ENCODE data around the gene ESRRA. TPM values are rescaled to one million over a fixed set of nuclear protein-coding genes. Genes with fewer than 3 reads are reported as not detected.

Gene ESRRA
- total and polyA plus RNA-seq, 2 of the 8 experiments (the other 6 are each of a cell fraction or from before 2014, with no cell fraction given): 18.2 to 37.0 TPM

DNA sequence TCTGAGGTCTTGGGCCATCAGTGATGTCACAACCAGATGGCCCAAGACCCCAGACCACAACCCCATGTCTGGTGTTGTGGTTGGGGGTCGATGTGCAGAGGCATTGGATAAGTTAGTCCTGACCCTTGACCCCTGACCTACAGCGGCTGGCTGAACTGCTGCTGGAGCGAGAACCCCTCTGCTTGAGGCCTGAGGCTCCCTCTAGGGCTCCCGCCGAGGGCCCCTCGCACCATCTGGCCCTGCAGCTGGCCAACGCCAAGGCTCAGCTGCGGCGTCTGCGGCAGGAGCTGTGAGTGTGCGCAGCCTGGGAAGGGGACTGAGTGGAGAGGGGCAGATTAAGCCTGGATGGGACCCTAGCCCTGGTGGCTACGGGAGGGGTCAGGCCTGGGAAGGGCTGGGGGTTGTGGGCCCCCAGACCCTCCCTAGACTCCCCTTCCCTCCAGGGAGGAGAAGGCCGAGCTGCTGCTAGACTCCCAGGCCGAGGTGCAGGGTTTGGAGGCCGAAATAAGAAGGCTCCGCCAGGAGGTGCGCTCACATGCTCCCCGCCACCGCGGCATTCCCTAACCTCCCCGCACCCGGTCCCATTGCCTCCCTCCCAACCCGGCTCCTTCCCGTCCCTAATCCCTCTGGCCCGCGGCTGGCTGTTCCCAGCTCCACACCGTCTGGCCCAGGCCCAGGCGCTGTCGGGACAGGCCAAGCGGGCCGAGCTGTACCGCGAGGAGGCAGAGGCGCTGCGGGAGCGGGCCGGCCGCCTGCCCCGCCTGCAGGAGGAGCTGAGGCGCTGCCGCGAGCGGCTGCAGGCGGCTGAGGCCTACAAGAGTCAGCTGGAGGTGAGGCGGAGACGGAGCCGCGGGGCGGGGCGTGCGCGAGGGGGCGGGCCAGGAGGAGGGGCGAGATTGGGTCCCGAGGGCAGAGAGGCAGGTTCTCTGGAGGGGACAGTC, 36.8 kb downstream of the ESRRA start (continued):
- TF ChIP-seq RBBP5 (IDR thresholded peaks at IDR 0.05; ENCODE audit: borderline replicate concordance, low read depth, low read length) (peak; percentile 73; the same call in 1 of the 2 replicates), FOSL1 (IDR thresholded peaks at IDR 0.05; ENCODE audit: insufficient read depth, low read depth, low read length) (no peak), SIRT6 (IDR thresholded peaks at IDR 0.05; ENCODE audit: low read length) (no peak), CREB1 (IDR thresholded peaks at IDR 0.05) (peak; percentile 55; the same call in 1 of the 2 replicates)
- TF ChIP-seq, protein P1, sequence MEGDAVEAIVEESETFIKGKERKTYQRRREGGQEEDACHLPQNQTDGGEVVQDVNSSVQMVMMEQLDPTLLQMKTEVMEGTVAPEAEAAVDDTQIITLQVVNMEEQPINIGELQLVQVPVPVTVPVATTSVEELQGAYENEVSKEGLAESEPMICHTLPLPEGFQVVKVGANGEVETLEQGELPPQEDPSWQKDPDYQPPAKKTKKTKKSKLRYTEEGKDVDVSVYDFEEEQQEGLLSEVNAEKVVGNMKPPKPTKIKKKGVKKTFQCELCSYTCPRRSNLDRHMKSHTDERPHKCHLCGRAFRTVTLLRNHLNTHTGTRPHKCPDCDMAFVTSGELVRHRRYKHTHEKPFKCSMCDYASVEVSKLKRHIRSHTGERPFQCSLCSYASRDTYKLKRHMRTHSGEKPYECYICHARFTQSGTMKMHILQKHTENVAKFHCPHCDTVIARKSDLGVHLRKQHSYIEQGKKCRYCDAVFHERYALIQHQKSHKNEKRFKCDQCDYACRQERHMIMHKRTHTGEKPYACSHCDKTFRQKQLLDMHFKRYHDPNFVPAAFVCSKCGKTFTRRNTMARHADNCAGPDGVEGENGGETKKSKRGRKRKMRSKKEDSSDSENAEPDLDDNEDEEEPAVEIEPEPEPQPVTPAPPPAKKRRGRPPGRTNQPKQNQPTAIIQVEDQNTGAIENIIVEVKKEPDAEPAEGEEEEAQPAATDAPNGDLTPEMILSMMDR (IDR thresholded peaks at IDR 0.05; ENCODE audit: control extremely low read depth in 1 of 3, insufficient read depth in 1 of 3, low read depth in 1 of 3, low read length in 3 of 3): peak in 2 of 3 experiments; percentile 38 to 60; a peak in 3 of 4 replicates
